ENCODE results near the gene APOL6.

- TF ChIP-seq POLR2AphosphoS5 (IDR thresholded peaks at IDR 0.05; ENCODE audit: insufficient read depth, low read depth, low read length): no peak
- TF ChIP-seq CTCF (IDR thresholded peaks at IDR 0.05; ENCODE audit: extremely low read depth in 1 of 2, insufficient read depth in 1 of 2, low read depth in 1 of 2, low read length in 2 of 2): no peak
- no peak for TF ChIP-seq POLR2A (IDR thresholded peaks at IDR 0.05; ENCODE audit: low read depth, low read length)
- TF ChIP-seq MYC (IDR thresholded peaks at IDR 0.05; ENCODE audit: low read depth, low read length): no peak
- TF ChIP-seq EZH2 (IDR thresholded peaks at IDR 0.05; ENCODE audit: borderline replicate concordance, low read depth, low read length, severe bottlenecking): no peak
- TF ChIP-seq MAX (IDR thresholded peaks at IDR 0.05; ENCODE audit: insufficient read depth, insufficient read length): no peak
- no peak for TF ChIP-seq JUN (IDR thresholded peaks at IDR 0.05; ENCODE audit: borderline replicate concordance, insufficient read depth, insufficient read length, low read depth)
- no peak for TF ChIP-seq FOS (IDR thresholded peaks at IDR 0.05; ENCODE audit: borderline replicate concordance, insufficient read depth, low read length)
Measured at GRCh38 chr22:35649026-35649553, 844 bp downstream of the APOL6 start.
